Measurements from ENCODE around the gene CDH22. TPM values are rescaled to one million over a fixed set of nuclear protein-coding genes. Genes with fewer than 3 reads are reported as not detected.

Gene CDH22
- total RNA-seq, 1 donor from 2014 or later: 0.09 TPM

GRCh38 chr20:46216770-46217464 lies 91.4 kb downstream of the CDH22 start:
- Mint-ChIP-seq H3K27me3 (ENCODE audit: low read depth) (peaks cover 15% of the 10 kb centered on the region), H3K36me3 (ENCODE audit: low read depth) (no peaks in the 10 kb centered on the region), H3K4me3 (no peak overlapping the region), H3K27ac (ENCODE audit: unreplicated experiment) (no peak overlapping the region), H3K9me3 (no peaks in the 10 kb centered on the region), H3K4me1 (peaks cover 25% of the 10 kb centered on the region)
- TF ChIP-seq CTCF (conservative IDR thresholded peaks at IDR 0.05): no peak
- no peak for DNase-seq (ENCODE audit: low read depth, low spot score)

GRCh38 chr20:46215913-46216707 lies 92.2 kb downstream of the CDH22 start:
- Mint-ChIP-seq H3K27me3 (ENCODE audit: low read depth) (peaks cover 15% of the 10 kb centered on the region), H3K4me3 (no peak overlapping the region), H3K9me3 (no peaks in the 10 kb centered on the region), H3K4me1 (peaks cover 17% of the 10 kb centered on the region), H3K36me3 (ENCODE audit: low read depth) (no peaks in the 10 kb centered on the region), H3K27ac (ENCODE audit: unreplicated experiment) (no peak overlapping the region)
- TF ChIP-seq CTCF (conservative IDR thresholded peaks at IDR 0.05): no peak
- no peak for DNase-seq (ENCODE audit: low read depth, low spot score)

GRCh38 chr20:46214824-46215488 lies 93.3 kb downstream of the CDH22 start:
- no peak for TF ChIP-seq CTCF (conservative IDR thresholded peaks at IDR 0.05)
- H3K27ac Mint-ChIP-seq (ENCODE audit: unreplicated experiment): no peak overlapping the region
- no peaks in the 10 kb centered on the region for H3K36me3 Mint-ChIP-seq (ENCODE audit: low read depth)
- no peak for DNase-seq (ENCODE audit: low read depth, low spot score)
- H3K9me3 Mint-ChIP-seq: no peaks in the 10 kb centered on the region
- peaks cover 7% of the 10 kb centered on the region for H3K4me1 Mint-ChIP-seq
- H3K4me3 Mint-ChIP-seq: no peak overlapping the region
- peaks cover 15% of the 10 kb centered on the region for H3K27me3 Mint-ChIP-seq (ENCODE audit: low read depth)

- no peak overlapping the region for H3K27ac Mint-ChIP-seq (ENCODE audit: unreplicated experiment)
- H3K27me3 Mint-ChIP-seq (ENCODE audit: low read depth): peaks cover 11% of the 10 kb centered on the region
- H3K9me3 Mint-ChIP-seq: no peaks in the 10 kb centered on the region
- H3K4me3 Mint-ChIP-seq: no peak overlapping the region
- no peak for DNase-seq (ENCODE audit: low read depth, low spot score)
- no peak for TF ChIP-seq CTCF (conservative IDR thresholded peaks at IDR 0.05)
- no peaks in the 10 kb centered on the region for H3K36me3 Mint-ChIP-seq (ENCODE audit: low read depth)
- H3K4me1 Mint-ChIP-seq: peaks cover 6% of the 10 kb centered on the region
Observed at GRCh38 chr20:46213946-46214823, 94.1 kb downstream of the CDH22 start.

- no peak for DNase-seq (ENCODE audit: low read depth, low spot score)
- H3K27ac Mint-ChIP-seq (ENCODE audit: unreplicated experiment): no peak overlapping the region
- H3K27me3 Mint-ChIP-seq (ENCODE audit: low read depth): peaks cover 11% of the 10 kb centered on the region
- H3K36me3 Mint-ChIP-seq (ENCODE audit: low read depth): no peaks in the 10 kb centered on the region
- H3K4me3 Mint-ChIP-seq: no peak overlapping the region
- TF ChIP-seq CTCF (conservative IDR thresholded peaks at IDR 0.05): no peak
- H3K9me3 Mint-ChIP-seq: no peaks in the 10 kb centered on the region
- peaks cover 6% of the 10 kb centered on the region for H3K4me1 Mint-ChIP-seq
Observed at GRCh38 chr20:46212876-46213275, 95.4 kb downstream of the CDH22 start.

Measured in neural crest cell (in vitro differentiated cells).